AG20443 (cell line): ENCODE results near the gene SYTL2.

Experiments
- DNase-seq: peaks from one replicate; pipeline ENCODE4 v3.0.0; 2012; ENCODE audit warnings: low spot score, mixed read lengths

SYTL2 gene

DNA sequence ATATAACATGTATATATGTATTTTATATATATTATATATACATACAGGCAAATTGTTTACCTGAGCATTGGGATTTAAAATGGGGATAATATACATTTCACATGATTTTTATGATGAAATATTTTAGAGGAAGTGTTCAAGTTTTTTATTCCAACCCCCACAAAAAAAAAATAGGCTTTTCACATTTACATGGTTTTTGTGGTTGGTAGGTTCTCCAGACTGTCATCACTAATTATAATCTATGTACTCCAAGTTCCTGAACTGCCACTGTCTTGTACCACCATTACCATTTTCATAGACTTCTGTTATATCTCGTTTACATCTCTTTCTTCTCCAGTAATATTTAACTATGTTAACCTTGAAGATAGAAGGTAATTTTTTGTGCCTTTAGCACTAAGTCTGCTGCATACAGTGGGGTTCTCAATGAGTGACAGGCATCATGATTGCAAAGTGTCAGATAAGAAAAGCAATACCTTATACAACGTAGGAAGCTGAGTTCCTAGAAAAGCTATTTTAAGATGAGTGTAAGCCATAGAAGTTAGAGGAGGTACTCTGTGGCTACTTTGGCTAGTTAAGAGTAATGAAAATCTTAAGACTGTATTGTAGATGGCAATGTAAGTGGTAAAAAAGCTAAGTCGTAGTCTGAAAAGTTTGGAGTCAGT is 158.0 kb downstream of the SYTL2 start:
- no peak for DNase-seq

DNA sequence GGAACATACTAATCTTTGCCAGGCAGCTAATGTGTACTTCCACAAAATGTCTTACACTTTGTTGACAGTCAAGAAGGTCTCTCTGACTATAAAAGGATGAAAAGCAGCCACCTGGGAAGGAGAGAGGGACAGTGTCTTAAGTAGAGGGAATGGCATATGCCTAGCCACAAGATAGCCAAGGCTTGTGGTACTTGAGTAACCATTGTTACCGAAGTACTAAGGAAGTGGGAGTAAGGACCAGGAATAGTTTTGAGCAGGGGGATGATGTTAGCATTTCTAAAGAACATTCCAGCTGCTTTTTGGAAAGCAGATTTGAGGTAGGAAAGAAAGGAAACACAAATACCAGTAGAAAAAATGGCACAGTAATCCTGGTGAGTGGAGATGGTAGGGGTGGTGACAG is 159.8 kb downstream of the SYTL2 start:
- no peak for DNase-seq

- peak; percentile 93 for DNase-seq
Observed at GRCh38 chr11:85647604-85648299, 163.2 kb downstream of the SYTL2 start, which contains the start of gene TMEM126A. Gene TMEM126A, plus strand, starts transcription at chr11:85647967. Its CDS starts 2,289 bp downstream, at chr11:85650256.

DNA sequence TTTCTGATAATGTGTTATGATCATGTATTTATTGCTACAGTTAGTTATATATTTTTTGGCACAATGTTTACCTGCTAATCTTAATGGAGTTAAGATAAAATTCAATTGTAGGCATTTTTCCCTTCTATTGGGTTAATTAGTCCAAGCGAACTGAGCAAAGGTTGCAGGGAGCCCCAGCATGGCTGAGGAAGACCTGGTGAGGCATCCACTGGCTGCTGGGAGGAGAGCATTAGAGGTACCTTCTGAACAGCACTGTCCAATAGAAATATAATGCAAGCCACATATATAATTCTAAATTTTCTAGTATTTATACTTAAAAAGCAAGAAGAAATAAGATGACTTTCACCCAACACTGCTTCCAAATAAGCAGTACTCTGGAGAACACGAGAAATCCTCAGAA is 163.9 kb downstream of the SYTL2 start:
- DNase-seq = no peak
